ENCODE measurements around the gene TREH. TPM values are rescaled to one million over a fixed set of nuclear protein-coding genes. Genes with fewer than 3 reads are reported as not detected.
"Not testable (repeated sequence)": the region's sequence is repeated elsewhere in the genome, so short reads cannot be mapped to it uniquely, and the experiment has no call there.

TREH gene
- total RNA-seq, 2 experiments from 2014 or later, result not detected

DNA sequence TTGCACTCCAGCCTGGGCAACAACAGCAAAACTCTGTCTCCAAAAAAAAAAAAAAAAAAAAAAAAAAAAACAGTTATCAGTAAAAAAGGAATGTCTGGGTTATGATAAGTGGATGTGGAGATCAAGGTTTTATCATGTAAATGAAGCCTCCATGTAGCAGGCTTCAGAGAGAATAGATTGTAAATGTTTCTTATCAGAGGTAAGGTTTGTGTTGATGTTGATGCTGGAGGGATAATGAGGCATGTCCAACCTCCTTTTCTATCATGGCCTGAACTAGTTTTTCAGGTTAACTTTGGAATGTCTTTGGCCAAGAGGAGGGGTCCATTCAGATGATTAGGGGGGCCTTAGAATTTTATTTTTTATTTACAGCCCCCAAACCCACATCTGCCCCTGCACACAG, 35.4 kb upstream of the TREH start:
- H4K20me1 ChIP-seq (ENCODE audit: insufficient read depth, low read length), result no peaks in the 10 kb centered on the region
- H3K4me3 ChIP-seq (ENCODE audit: low read depth, low read length, poor library complexity, severe bottlenecking), result no peak overlapping the region
- no peaks in the 10 kb centered on the region for H3K9me2 ChIP-seq (ENCODE audit: insufficient read depth, low read length)
- H3K9me3 ChIP-seq (ENCODE audit: low read length), result no peaks in the 10 kb centered on the region
- no peaks in the 10 kb centered on the region for H3K79me2 ChIP-seq (ENCODE audit: insufficient read depth, low read depth, low read length)
- H3K4me1 ChIP-seq (ENCODE audit: insufficient read depth, low read length, poor library complexity, severe bottlenecking), result peaks cover 10% of the 10 kb centered on the region
- intact Hi-C loops (cut with micrococcal nuclease; ENCODE audit: unreplicated experiment), result no loop called here
- no peak for DNase-seq (ENCODE audit: low spot score)
- H3K27ac ChIP-seq (ENCODE audit: low read depth, low read length, poor library complexity, severe bottlenecking), result no peak overlapping the region
- TF ChIP-seq, protein P1, sequence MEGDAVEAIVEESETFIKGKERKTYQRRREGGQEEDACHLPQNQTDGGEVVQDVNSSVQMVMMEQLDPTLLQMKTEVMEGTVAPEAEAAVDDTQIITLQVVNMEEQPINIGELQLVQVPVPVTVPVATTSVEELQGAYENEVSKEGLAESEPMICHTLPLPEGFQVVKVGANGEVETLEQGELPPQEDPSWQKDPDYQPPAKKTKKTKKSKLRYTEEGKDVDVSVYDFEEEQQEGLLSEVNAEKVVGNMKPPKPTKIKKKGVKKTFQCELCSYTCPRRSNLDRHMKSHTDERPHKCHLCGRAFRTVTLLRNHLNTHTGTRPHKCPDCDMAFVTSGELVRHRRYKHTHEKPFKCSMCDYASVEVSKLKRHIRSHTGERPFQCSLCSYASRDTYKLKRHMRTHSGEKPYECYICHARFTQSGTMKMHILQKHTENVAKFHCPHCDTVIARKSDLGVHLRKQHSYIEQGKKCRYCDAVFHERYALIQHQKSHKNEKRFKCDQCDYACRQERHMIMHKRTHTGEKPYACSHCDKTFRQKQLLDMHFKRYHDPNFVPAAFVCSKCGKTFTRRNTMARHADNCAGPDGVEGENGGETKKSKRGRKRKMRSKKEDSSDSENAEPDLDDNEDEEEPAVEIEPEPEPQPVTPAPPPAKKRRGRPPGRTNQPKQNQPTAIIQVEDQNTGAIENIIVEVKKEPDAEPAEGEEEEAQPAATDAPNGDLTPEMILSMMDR (conservative IDR thresholded peaks at IDR 0.05; ENCODE audit: low read length), result no peak
- no peak for TF ChIP-seq EZH2phosphoT487 (IDR thresholded peaks at IDR 0.05; ENCODE audit: borderline replicate concordance, low read depth, low read length)
- no peak overlapping the region; the same call in 1 of the 2 replicates for H2AFZ ChIP-seq (ENCODE audit: low read length)
- H3K36me3 ChIP-seq (ENCODE audit: insufficient read depth, low read length), result no peaks in the 10 kb centered on the region
- CTCF ChIA-PET (ENCODE audit: unreplicated experiment), result interaction anchor here (0.6 kb wide), 1 partner anchor 54 kb away, joined by 4 read pairs; no protein-coding TSS in a partner anchor
- POLR2A ChIA-PET, result interaction anchor here (0.7 to 1.8 kb wide), 2 partner anchors 9 to 48 kb away, joined by 3 to 14 read pairs; no protein-coding TSS in a partner anchor
- H3K4me2 ChIP-seq (ENCODE audit: low read length), result no peak overlapping the region
- BruUV-seq (replicated peaks), result no TSS peak

DNA sequence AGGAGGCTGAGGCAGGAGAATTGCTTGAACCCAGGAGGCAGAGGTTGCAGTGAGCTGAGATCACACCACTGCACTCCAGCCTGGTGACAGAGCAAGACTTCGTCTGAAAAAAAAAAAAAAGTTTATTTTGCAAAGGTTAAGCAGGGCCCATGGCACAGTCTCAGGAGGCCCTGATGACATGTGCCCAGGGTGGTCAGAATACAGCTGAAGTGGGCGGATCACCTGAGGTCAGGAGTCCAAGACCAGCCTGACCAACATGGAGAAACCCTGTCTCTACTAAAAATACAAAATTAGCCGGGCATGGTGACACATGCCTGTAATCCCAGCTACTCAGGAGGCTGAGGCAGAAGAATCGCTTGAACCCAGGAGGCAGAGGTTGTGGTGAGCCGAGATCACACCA, 35.0 kb upstream of the TREH start:
- H3K9me2 ChIP-seq (ENCODE audit: insufficient read depth, low read length); CTCF ChIA-PET (ENCODE audit: unreplicated experiment): not testable (repeated sequence)

DNA sequence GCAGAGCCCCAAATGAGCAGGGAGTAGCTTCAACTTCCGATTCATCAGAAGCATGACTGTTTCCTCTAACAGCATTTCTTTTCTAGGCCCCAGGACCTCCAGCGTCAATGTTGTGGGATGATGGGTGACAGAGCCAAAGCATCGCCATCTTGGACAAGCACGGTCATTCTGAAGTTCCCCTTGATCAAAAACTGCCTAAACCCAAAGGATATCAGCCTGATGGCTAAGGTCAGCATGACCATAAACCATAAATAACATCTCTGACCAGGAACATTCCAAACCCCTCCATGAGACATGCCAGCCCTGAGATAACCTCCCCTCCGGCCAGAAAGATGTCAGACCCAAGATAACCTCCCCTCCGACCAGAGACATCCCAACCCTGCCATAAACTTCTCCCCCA, 28.8 kb upstream of the TREH start:
- H3K4me1 ChIP-seq (ENCODE audit: insufficient read depth, low read length, poor library complexity, severe bottlenecking), result peaks cover 14% of the 10 kb centered on the region
- no peaks in the 10 kb centered on the region for H3K9me2 ChIP-seq (ENCODE audit: insufficient read depth, low read length)
- H2AFZ ChIP-seq (ENCODE audit: low read length), result no peak overlapping the region
- H3K36me3 ChIP-seq (ENCODE audit: insufficient read depth, low read length), result no peaks in the 10 kb centered on the region
- BruUV-seq (replicated peaks), result no TSS peak
- H3K9me3 ChIP-seq (ENCODE audit: low read length), result no peaks in the 10 kb centered on the region
- no peaks in the 10 kb centered on the region for H4K20me1 ChIP-seq (ENCODE audit: insufficient read depth, low read length)
- TF ChIP-seq EZH2phosphoT487 (IDR thresholded peaks at IDR 0.05; ENCODE audit: borderline replicate concordance, low read depth, low read length), result no peak
- TF ChIP-seq, protein P1 (conservative IDR thresholded peaks at IDR 0.05; ENCODE audit: low read length), result no peak
- intact Hi-C loops (cut with micrococcal nuclease; ENCODE audit: unreplicated experiment), result no loop called here
- no peak for DNase-seq (ENCODE audit: low spot score)
- no peak overlapping the region for H3K4me2 ChIP-seq (ENCODE audit: low read length)
- no peak overlapping the region for H3K27ac ChIP-seq (ENCODE audit: low read depth, low read length, poor library complexity, severe bottlenecking)
- CTCF ChIA-PET (ENCODE audit: unreplicated experiment), result no interaction called here
- H3K4me3 ChIP-seq (ENCODE audit: low read depth, low read length, poor library complexity, severe bottlenecking), result no peak overlapping the region
- no peaks in the 10 kb centered on the region for H3K79me2 ChIP-seq (ENCODE audit: insufficient read depth, low read depth, low read length)
- POLR2A ChIA-PET, result no interaction called here

More for the DNA sequence above, 35.0 kb upstream of the TREH start:
- BruUV-seq (replicated peaks); H3K4me3 ChIP-seq (ENCODE audit: low read depth, low read length, poor library complexity, severe bottlenecking); H4K20me1 ChIP-seq (ENCODE audit: insufficient read depth, low read length); H3K36me3 ChIP-seq (ENCODE audit: insufficient read depth, low read length); H3K9me3 ChIP-seq (ENCODE audit: low read length); intact Hi-C loops (cut with micrococcal nuclease; ENCODE audit: unreplicated experiment); H3K4me1 ChIP-seq (ENCODE audit: insufficient read depth, low read length, poor library complexity, severe bottlenecking); DNase-seq (ENCODE audit: low spot score); POLR2A ChIA-PET; H2AFZ ChIP-seq (ENCODE audit: low read length); H3K4me2 ChIP-seq (ENCODE audit: low read length); H3K27ac ChIP-seq (ENCODE audit: low read depth, low read length, poor library complexity, severe bottlenecking); H3K79me2 ChIP-seq (ENCODE audit: insufficient read depth, low read depth, low read length): not testable (repeated sequence)
